Measurements from ENCODE around the gene MFN1.
"Not testable (repeated sequence)": the region's sequence is repeated elsewhere in the genome, so short reads cannot be mapped to it uniquely, and the experiment has no call there.

Gene MFN1

GRCh38 chr3:179347345-179348194 lies at the start of gene MFN1:
Gene MFN1, plus strand, starts transcription at chr3:179347709. Its CDS starts 1,143 bp downstream, at chr3:179348852.
- TF ChIP-seq CTCF (IDR thresholded peaks at IDR 0.05; ENCODE audit: extremely low read depth, missing control alignments), result no peak
- DNase-seq (ENCODE audit: low spot score), result peak; percentile 90

- no peak for TF ChIP-seq CTCF (IDR thresholded peaks at IDR 0.05; ENCODE audit: extremely low read depth, missing control alignments)
- no peak for DNase-seq (ENCODE audit: low spot score)
Observed at GRCh38 chr3:179297971-179298725, 49.4 kb upstream of the MFN1 start.

- TF ChIP-seq CTCF (IDR thresholded peaks at IDR 0.05; ENCODE audit: extremely low read depth, missing control alignments), result no peak
- no peak for DNase-seq (ENCODE audit: low spot score)
Observed at GRCh38 chr3:179299316-179299715, 48.2 kb upstream of the MFN1 start.

- no peak for DNase-seq (ENCODE audit: low spot score)
- TF ChIP-seq CTCF (IDR thresholded peaks at IDR 0.05; ENCODE audit: extremely low read depth, missing control alignments), result no peak
Observed at GRCh38 chr3:179299999-179300613, 47.4 kb upstream of the MFN1 start.

- no peak for DNase-seq (ENCODE audit: low spot score)
- no peak for TF ChIP-seq CTCF (IDR thresholded peaks at IDR 0.05; ENCODE audit: extremely low read depth, missing control alignments)
Observed at GRCh38 chr3:179301645-179302044, 45.9 kb upstream of the MFN1 start.

GRCh38 chr3:179302111-179302510 lies 45.4 kb upstream of the MFN1 start:
- no peak for TF ChIP-seq CTCF (IDR thresholded peaks at IDR 0.05; ENCODE audit: extremely low read depth, missing control alignments)

GRCh38 chr3:179304605-179305004 lies 42.9 kb upstream of the MFN1 start:
- no peak for TF ChIP-seq CTCF (IDR thresholded peaks at IDR 0.05; ENCODE audit: extremely low read depth, missing control alignments)
- no peak for DNase-seq (ENCODE audit: low spot score)

More at GRCh38 chr3:179302111-179302510, 45.4 kb upstream of the MFN1 start:
- no peak for DNase-seq (ENCODE audit: low spot score)

- DNase-seq (ENCODE audit: low spot score), result not testable (repeated sequence)
Observed at GRCh38 chr3:179307362-179307761, 40.1 kb upstream of the MFN1 start.

All from GM20000 (cell line).